HG03135 (cell line): ENCODE results near the gene GPR152.
"Not testable (repeated sequence)": the region's sequence is repeated elsewhere in the genome, so short reads cannot be mapped to it uniquely, and the experiment has no call there.

Experiments
- ATAC-seq: cut with Tn5 transposase; IDR thresholded peaks from one replicate; pipeline ENCODE4 v1.9.1; 2021; ENCODE audit warnings: mild to moderate bottlenecking, moderate library complexity; ENCODE audit not compliant: unreplicated experiment

The GPR152 gene

GRCh38 chr11:67428052-67429001, 24.2 kb downstream of the GPR152 start, which contains the start of gene RPS6KB2:
Gene RPS6KB2, plus strand, starts transcription at chr11:67428494. Its CDS starts 52 bp downstream, at chr11:67428546.
- ATAC-seq, result peak; percentile 82

- ATAC-seq, result not testable (repeated sequence)
Observed at GRCh38 chr11:67427364-67427859, 25.1 kb downstream of the GPR152 start.

- ATAC-seq, result no peak
Observed at GRCh38 chr11:67423891-67424613, 28.5 kb downstream of the GPR152 start.

- no peak for ATAC-seq
Observed at GRCh38 chr11:67423466-67423865, 29.1 kb downstream of the GPR152 start.

- no peak for ATAC-seq
Observed at GRCh38 chr11:67422891-67423290, 29.6 kb downstream of the GPR152 start.

GRCh38 chr11:67421430-67422031, 31.0 kb downstream of the GPR152 start:
- no peak for ATAC-seq

- ATAC-seq, result peak; percentile 71
Observed at GRCh38 chr11:67420646-67421429, 31.7 kb downstream of the GPR152 start.

- no peak for ATAC-seq
Observed at GRCh38 chr11:67420147-67420645, 32.3 kb downstream of the GPR152 start.

GRCh38 chr11:67419325-67420049, 33.0 kb downstream of the GPR152 start:
- no peak for ATAC-seq

- ATAC-seq, result no peak
Observed at GRCh38 chr11:67418476-67419281, 33.9 kb downstream of the GPR152 start.

- no peak for ATAC-seq
Observed at GRCh38 chr11:67417425-67417824, 35.1 kb downstream of the GPR152 start.

- ATAC-seq, result no peak
Observed at GRCh38 chr11:67416416-67417335, 35.9 kb downstream of the GPR152 start.

GRCh38 chr11:67415501-67416304, 36.8 kb downstream of the GPR152 start, which contains the start of gene CARNS1:
Gene CARNS1, plus strand, starts transcription at chr11:67415678. Its CDS starts 522 bp downstream, at chr11:67416200.
- ATAC-seq, result no peak

GRCh38 chr11:67413266-67413849, 39.2 kb downstream of the GPR152 start:
- no peak for ATAC-seq

GRCh38 chr11:67412495-67413179, 39.9 kb downstream of the GPR152 start:
- no peak for ATAC-seq

GRCh38 chr11:67411785-67412152, 40.8 kb downstream of the GPR152 start:
- no peak for ATAC-seq
